Motor neuron (in vitro differentiated cells): ENCODE results near the gene JOSD2. TPM values are rescaled to one million over a fixed set of nuclear protein-coding genes. Genes with fewer than 3 reads are reported as not detected.
A peak's percentile ranks its signal among the peaks of the same experiment; 100 is the strongest.

ENCODE experiments used
- ATAC-seq, 8 experiments: fragments of 200-7000 bp; cut with Tn5 transposase; replicated peaks in 6 of 8; 2 replicates each; pipeline ENCODE4 v1.8.0; 2021; ENCODE audit warnings: mild to moderate bottlenecking in 8 of 8, moderate library complexity in 8 of 8
- H3K27ac ChIP-seq, 2 donors: fragments of 250-450 bp; sonication (Bioruptor Pico); 2 replicates each; pipeline ENCODE4 v1.9.0; 2021; ENCODE audit warnings: antibody characterized with exemption in 2 of 2, mild to moderate bottlenecking in 2 of 2, moderate library complexity in 1 of 2
- H3K4me1 ChIP-seq, 2 donors: fragments of 250-450 bp; sonication (Bioruptor Pico); replicated peaks in 1 of 2; 2 replicates each; pipeline ENCODE4 v1.6.1; 2021; ENCODE audit warnings: antibody characterized with exemption in 2 of 2, mild to moderate bottlenecking in 2 of 2, moderate library complexity in 1 of 2
- H3K4me3 ChIP-seq, 5 donors: fragments of 250-450 bp; sonication (Bioruptor Pico); 2 replicates each; pipeline ENCODE4 v1.9.0; 2021; ENCODE audit warnings: antibody characterized with exemption in 5 of 5, mild to moderate bottlenecking in 5 of 5, moderate library complexity in 4 of 5
- WGBS, 10 experiments: fragments of 450-650 bp; shearing (Covaris generic); methylation state at CpG; one replicate each; pipeline ENCODE4 v1.0.0; 2022; 5-methylcytosine and 5-hydroxymethylcytosine counted together
- in situ Hi-C, 9 experiments: fragments of 400-800 bp; cut with MboI; loops; one replicate each; pipeline ENCODE4 v1.15.0; 2021; ENCODE audit warnings: low sequenced_read_pairs in 9 of 9, low pct_unique_long_range_greater_than_20kb in 2 of 9; ENCODE audit not compliant: unreplicated experiment in 9 of 9
- total RNA-seq, 8 experiments: library from RNA; unstranded; fragments of 300-600 nt; gene quantifications; 2 replicates each; pipeline versions ENCODE4 v1.2.3 to v1.2.4, GENCODE V29; 2022

JOSD2 gene
- total RNA-seq, 8 experiments from 2014 or later = 3.9 to 40.5 (median 11.3) TPM

GRCh38 chr19:50467566-50467965 lies 43.4 kb downstream of the JOSD2 start:
- WGBS, 10 experiments = 72 to 100% (median 77%) methylated on average over 1 to 8 of the region's 18 CpGs; no CpG with 5 or more reads in 6 of the 10 experiments
- H3K4me3 ChIP-seq = no peak overlapping the region
- in situ Hi-C loops = loop anchor here in 3 of 9 experiments (10.0 to 25.0 kb wide), 2 partner anchors 103 to 105 kb away; partner anchors contain the start of gene NAPSA (in 3 of the 3)
- peaks cover 16 to 22% of the 10 kb centered on the region in 2 donors for H3K4me1 ChIP-seq
- no peak overlapping the region for H3K27ac ChIP-seq
- no peak for ATAC-seq

- in situ Hi-C loops = loop anchor here in 3 of 9 experiments (10.0 to 25.0 kb wide), 2 partner anchors 102 to 104 kb away; partner anchors contain the start of gene NAPSA (in 3 of the 3)
Observed at GRCh38 chr19:50466706-50467039, 44.3 kb downstream of the JOSD2 start.

GRCh38 chr19:50465986-50466705 lies 44.8 kb downstream of the JOSD2 start:
- Histone ChIP-seq H3K4me1 (peaks cover 16 to 22% of the 10 kb centered on the region in 2 donors), H3K27ac (peak overlapping the region; percentile 53 to 83), H3K4me3 (no peak overlapping the region)
- peak; percentile 63 to 90 (median 83) for ATAC-seq
- in situ Hi-C loops = loop anchor here in 3 of 9 experiments (10.0 to 25.0 kb wide), 2 partner anchors 101 to 104 kb away; partner anchors contain the start of gene NAPSA (in 3 of the 3)
- WGBS, 10 experiments = 15 to 70% (median 30%) methylated on average over 2 to 19 of the region's 29 CpGs; no CpG with 5 or more reads in 3 of the 10 experiments

More at GRCh38 chr19:50466706-50467039, 44.3 kb downstream of the JOSD2 start:
- Histone ChIP-seq H3K4me3 (no peak overlapping the region), H3K27ac (peak overlapping the region; percentile 53 to 83), H3K4me1 (peaks cover 16 to 22% of the 10 kb centered on the region in 2 donors)
- WGBS, 10 experiments = 54 to 89% (median 85%) methylated on average over 4 to 7 of the region's 11 CpGs; no CpG with 5 or more reads in 7 of the 10 experiments
- ATAC-seq = no peak

GRCh38 chr19:50465000-50465399 lies 46.0 kb downstream of the JOSD2 start:
- 100% methylated on average over 1 to 3 of the region's 13 CpGs; no CpG with 5 or more reads in 8 of the 10 experiments for WGBS, 10 experiments
- in situ Hi-C loops = loop anchor here in 3 of 9 experiments (10.0 to 25.0 kb wide), 2 partner anchors 100 to 103 kb away; partner anchors contain the start of gene NAPSA (in 3 of the 3)
- Histone ChIP-seq H3K4me3 (no peak overlapping the region), H3K4me1 (peaks cover 16 to 22% of the 10 kb centered on the region in 2 donors), H3K27ac (no peak overlapping the region)
- no peak for ATAC-seq

GRCh38 chr19:50464348-50464747 lies 46.6 kb downstream of the JOSD2 start:
- ATAC-seq = no peak
- 48 to 84% (median 81%) methylated on average over 5 to 10 of the region's 19 CpGs; no CpG with 5 or more reads in 5 of the 10 experiments for WGBS, 10 experiments
- Histone ChIP-seq H3K27ac (no peak overlapping the region), H3K4me1 (peaks cover 16 to 22% of the 10 kb centered on the region in 2 donors), H3K4me3 (no peak overlapping the region)
- in situ Hi-C loops = loop anchor here in 3 of 9 experiments (10.0 to 25.0 kb wide), 2 partner anchors 100 to 102 kb away; partner anchors contain the start of gene NAPSA (in 3 of the 3)

- in situ Hi-C loops = loop anchor here in 3 of 9 experiments (10.0 to 25.0 kb wide), 2 partner anchors 98 to 101 kb away; partner anchors contain the start of gene NAPSA (in 3 of the 3)
- peaks cover 16 to 22% of the 10 kb centered on the region in 2 donors for H3K4me1 ChIP-seq
- ATAC-seq = no peak
- H3K4me3 ChIP-seq = no peak overlapping the region
- 27 to 100% (median 60%) methylated on average over 1 to 7 of the region's 7 CpGs; no CpG with 5 or more reads in 1 of the 10 experiments for WGBS, 10 experiments
- no peak overlapping the region for H3K27ac ChIP-seq
Observed at GRCh38 chr19:50462970-50463369, 48.0 kb downstream of the JOSD2 start.

- in situ Hi-C loops = loop anchor here in 3 of 9 experiments (10.0 to 25.0 kb wide), 2 partner anchors 96 to 99 kb away; partner anchors contain the start of gene NAPSA (in 3 of the 3)
- Histone ChIP-seq H3K4me3 (no peak overlapping the region), H3K4me1 (peaks cover 8 to 10% of the 10 kb centered on the region in 2 donors), H3K27ac (no peak overlapping the region)
- ATAC-seq = peak; percentile 17 to 83 (median 34)
- WGBS, 10 experiments = 0 to 36% (median 20%) methylated on average over 1 to 16 of the region's 28 CpGs; no CpG with 5 or more reads in 2 of the 10 experiments
Observed at GRCh38 chr19:50461066-50461875, 49.7 kb downstream of the JOSD2 start.

GRCh38 chr19:50460161-50460765 lies 50.7 kb downstream of the JOSD2 start:
- no peak overlapping the region for H3K4me3 ChIP-seq
- ATAC-seq = peak in 7 of 8 experiments; percentile 41 to 84 (median 67)
- WGBS, 10 experiments = 10 to 70% (median 59%) methylated on average over 1 to 11 of the region's 13 CpGs; no CpG with 5 or more reads in 2 of the 10 experiments
- no peak overlapping the region for H3K27ac ChIP-seq
- peaks cover 0 to under 1% of the 10 kb centered on the region in 2 donors for H3K4me1 ChIP-seq
- in situ Hi-C loops = loop anchor here in 3 of 9 experiments (10.0 to 25.0 kb wide), 2 partner anchors 95 to 98 kb away; partner anchors contain the start of gene NAPSA (in 3 of the 3)

GRCh38 chr19:50459638-50460037 lies 51.4 kb downstream of the JOSD2 start:
- no CpG with 5 or more reads among the region's 1 CpG for WGBS, 10 experiments
- in situ Hi-C loops = loop anchor here in 3 of 9 experiments (10.0 to 25.0 kb wide), 2 partner anchors 95 to 97 kb away; partner anchors contain the start of gene NAPSA (in 3 of the 3)
- Histone ChIP-seq H3K4me3 (no peak overlapping the region), H3K4me1 (no peaks in the 10 kb centered on the region), H3K27ac (no peak overlapping the region)
- no peak for ATAC-seq

GRCh38 chr19:50459067-50459456 lies 51.9 kb downstream of the JOSD2 start:
- 77% methylated on average over 7 of the region's 32 CpGs; no CpG with 5 or more reads in 9 of the 10 experiments for WGBS, 10 experiments
- in situ Hi-C loops = loop anchor here in 2 of 9 experiments (25.0 kb wide), 1 partner anchor 97 kb away; the partner anchor contains the start of gene NAPSA (in 2 of the 2)

GRCh38 chr19:50458396-50459066 lies 52.5 kb downstream of the JOSD2 start:
- no peak overlapping the region for H3K4me3 ChIP-seq
- H3K27ac ChIP-seq = no peak overlapping the region
- in situ Hi-C loops = loop anchor here in 2 of 9 experiments (25.0 kb wide), 1 partner anchor 96 kb away; the partner anchor contains the start of gene NAPSA (in 2 of the 2)
- 3 to 79% (median 49%) methylated on average over 1 to 18 of the region's 50 CpGs; no CpG with 5 or more reads in 3 of the 10 experiments for WGBS, 10 experiments
- no peaks in the 10 kb centered on the region for H3K4me1 ChIP-seq
- ATAC-seq = no peak

More at GRCh38 chr19:50459067-50459456, 51.9 kb downstream of the JOSD2 start:
- no peak for ATAC-seq
- Histone ChIP-seq H3K4me3 (no peak overlapping the region), H3K4me1 (no peaks in the 10 kb centered on the region), H3K27ac (no peak overlapping the region)
